Esophagus squamous epithelium (tissue), 4 donors: Measurements from ENCODE around the gene TOB2.

Experiments
- POLR2A ChIP-seq, 4 donors: fragments of 450-650 bp; IDR thresholded peaks; one replicate each; pipeline ENCODE4 v1.6.1; 2017; ENCODE audit warnings: antibody characterized with exemption in 4 of 4, mild to moderate bottlenecking in 4 of 4, moderate library complexity in 3 of 4
- TF ChIP-seq, protein P1 (sequence below), 6 experiments: fragments of 450-650 bp in 4 of 6; fragments of 200-600 bp in 2 of 6; sonication (generic) in 2 of 6; IDR thresholded peaks; one replicate each; pipeline ENCODE4 v1.5.1; 2016 to 2019; ENCODE audit warnings: antibody characterized with exemption in 6 of 6, mild to moderate bottlenecking in 4 of 6, moderate library complexity in 4 of 6

DNA sequence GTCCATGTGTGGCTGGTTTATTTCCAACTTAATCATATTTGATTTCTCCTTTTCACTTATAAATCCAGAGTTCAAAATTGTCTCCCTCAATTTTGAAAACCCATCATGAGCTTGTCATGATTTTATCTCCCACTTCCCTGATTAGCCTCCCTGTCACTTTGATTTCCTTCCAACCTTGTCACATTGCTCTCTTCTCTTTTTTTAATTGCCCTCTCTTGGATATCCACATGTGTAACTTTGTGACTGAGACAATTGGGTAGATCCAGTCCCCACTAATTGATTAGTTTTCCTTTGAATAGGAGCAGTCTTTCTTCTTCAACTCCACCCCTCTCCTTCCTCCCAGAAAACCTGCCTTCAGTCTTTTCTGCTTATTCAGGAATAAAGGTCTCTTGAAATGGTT lies 62.5 kb downstream of the TOB2 start:
- no peak for TF ChIP-seq POLR2A (IDR thresholded peaks at IDR 0.05)
- TF ChIP-seq, protein P1, sequence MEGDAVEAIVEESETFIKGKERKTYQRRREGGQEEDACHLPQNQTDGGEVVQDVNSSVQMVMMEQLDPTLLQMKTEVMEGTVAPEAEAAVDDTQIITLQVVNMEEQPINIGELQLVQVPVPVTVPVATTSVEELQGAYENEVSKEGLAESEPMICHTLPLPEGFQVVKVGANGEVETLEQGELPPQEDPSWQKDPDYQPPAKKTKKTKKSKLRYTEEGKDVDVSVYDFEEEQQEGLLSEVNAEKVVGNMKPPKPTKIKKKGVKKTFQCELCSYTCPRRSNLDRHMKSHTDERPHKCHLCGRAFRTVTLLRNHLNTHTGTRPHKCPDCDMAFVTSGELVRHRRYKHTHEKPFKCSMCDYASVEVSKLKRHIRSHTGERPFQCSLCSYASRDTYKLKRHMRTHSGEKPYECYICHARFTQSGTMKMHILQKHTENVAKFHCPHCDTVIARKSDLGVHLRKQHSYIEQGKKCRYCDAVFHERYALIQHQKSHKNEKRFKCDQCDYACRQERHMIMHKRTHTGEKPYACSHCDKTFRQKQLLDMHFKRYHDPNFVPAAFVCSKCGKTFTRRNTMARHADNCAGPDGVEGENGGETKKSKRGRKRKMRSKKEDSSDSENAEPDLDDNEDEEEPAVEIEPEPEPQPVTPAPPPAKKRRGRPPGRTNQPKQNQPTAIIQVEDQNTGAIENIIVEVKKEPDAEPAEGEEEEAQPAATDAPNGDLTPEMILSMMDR (IDR thresholded peaks at IDR 0.05) = no peak
